PC-3 (cell line): ENCODE results near the gene LRRFIP1.
A peak's percentile ranks its signal among the peaks of the same experiment; 100 is the strongest.

ENCODE experiments used
- CTCF ChIP-seq: fragments of 300-600 bp; sonication (generic); conservative IDR thresholded peaks from 2 replicates; pipeline ENCODE4 v1.5.1; 2017; ENCODE audit warnings: antibody characterized with exemption, low read depth, mild to moderate bottlenecking, low read length
- EZH2 ChIP-seq: fragments of 300-600 bp; sonication (generic); IDR thresholded peaks from one replicate; pipeline ENCODE4 v1.6.1; 2017; ENCODE audit warnings: antibody characterized with exemption, mild to moderate bottlenecking, low read length; ENCODE audit not compliant: unreplicated experiment
- EZH2phosphoT487 ChIP-seq: fragments of 300-600 bp; sonication (generic); IDR thresholded peaks from 2 replicates; pipeline ENCODE4 v1.6.1; 2018; ENCODE audit warnings: mild to moderate bottlenecking, antibody characterized with exemption, low read length, borderline replicate concordance

GRCh38 chr2:237601453-237602116 lies 25.8 kb upstream of the LRRFIP1 start:
- TF ChIP-seq CTCF (0 out of 2 replicates have a peak, but pooled peaks have one; percentile 10), EZH2 (no peak), EZH2phosphoT487 (no peak)
